Keratinocyte (primary cell): ENCODE measurements around the gene ADAMTS17. TPM values are rescaled to one million over a fixed set of nuclear protein-coding genes. Genes with fewer than 3 reads are reported as not detected.

Source experiments
- DNase-seq: peaks from one replicate; pipeline ENCODE4 v3.0.0-alpha.2; 2011; ENCODE audit warnings: low read depth, missing footprints, low spot score
- FAIRE-seq: peaks from 2 replicates; lab custom pipeline; 2011; peaks lifted over from hg19 to GRCh38; lab: Jason Lieb, UNC
- H2AFZ ChIP-seq: 2 replicates; pipeline ENCODE4 v1.6.0; 2012; ENCODE audit warnings: low read length, control low read depth, inconsistent platforms; ENCODE audit not compliant: control insufficient read depth
- H3K27ac ChIP-seq: 2 replicates; pipeline ENCODE4 v1.5.1; 2011; ENCODE audit warnings: low read length; ENCODE audit not compliant: control insufficient read depth, insufficient read depth
- H3K27me3 ChIP-seq: 3 replicates; pipeline ENCODE4 v1.6.0; 2011; ENCODE audit warnings: low read length; ENCODE audit not compliant: control insufficient read depth, insufficient read depth; ENCODE audit errors: extremely low read depth
- H3K36me3 ChIP-seq, 2 experiments: 2 replicates in 1 of 2; 3 replicates in 1 of 2; pipeline ENCODE4 v1.5.1; 2011; ENCODE audit warnings: low read length in 2 of 2, mild to moderate bottlenecking in 1 of 2; ENCODE audit not compliant: control insufficient read depth in 2 of 2, insufficient read depth in 2 of 2; ENCODE audit errors: extremely low read depth in 1 of 2
- H3K4me1 ChIP-seq: 3 replicates; pipeline ENCODE4 v1.5.1; 2011; ENCODE audit warnings: low read length; ENCODE audit not compliant: control insufficient read depth, insufficient read depth; ENCODE audit errors: extremely low read depth
- H3K4me2 ChIP-seq: 3 replicates; pipeline ENCODE4 v1.6.0; 2011; ENCODE audit warnings: low read depth, low read length; ENCODE audit not compliant: control insufficient read depth, insufficient read depth; ENCODE audit errors: extremely low read depth
- H3K4me3 ChIP-seq, 3 experiments: fragments of 200-600 bp in 1 of 3; sonication (generic) in 1 of 3; 2 replicates in 2 of 3; 3 replicates in 1 of 3; pipeline ENCODE4 v1.5.1; 2011 to 2016; ENCODE audit warnings: low read length in 3 of 3, mild to moderate bottlenecking in 3 of 3, control low read depth in 2 of 3, inconsistent platforms in 1 of 3, low read depth in 1 of 3, mixed read lengths in 1 of 3, mixed run types in 1 of 3, moderate library complexity in 1 of 3; ENCODE audit not compliant: control insufficient read depth in 2 of 3, insufficient read depth in 2 of 3; ENCODE audit errors: extremely low read depth in 1 of 3
- H3K79me2 ChIP-seq: 2 replicates; pipeline ENCODE4 v1.6.0; 2012; ENCODE audit warnings: low read length; ENCODE audit not compliant: control insufficient read depth, insufficient read depth
- H3K9ac ChIP-seq: 3 replicates; pipeline ENCODE4 v1.6.0; 2011; ENCODE audit warnings: low read length; ENCODE audit not compliant: control insufficient read depth, insufficient read depth; ENCODE audit errors: extremely low read depth
- H3K9me1 ChIP-seq: 3 replicates; pipeline ENCODE4 v1.6.0; 2011; ENCODE audit warnings: low read length; ENCODE audit not compliant: control insufficient read depth, insufficient read depth; ENCODE audit errors: extremely low read depth
- H3K9me3 ChIP-seq: 2 replicates; pipeline ENCODE4 v1.5.1; 2012; ENCODE audit warnings: low read depth, low read length; ENCODE audit not compliant: control insufficient read depth
- H4K20me1 ChIP-seq: 3 replicates; pipeline ENCODE4 v1.6.0; 2011; ENCODE audit warnings: low read length; ENCODE audit not compliant: control insufficient read depth, insufficient read depth; ENCODE audit errors: extremely low read depth
- EZH2 ChIP-seq: IDR thresholded peaks from one replicate; pipeline ENCODE4 v1.6.1; 2012; ENCODE audit warnings: inconsistent platforms, mild to moderate bottlenecking, low read length, moderate library complexity
- dilution Hi-C: fragments of 300-500 bp; cut with MboI; formaldehyde crosslinking; loops from one replicate; pipeline ENCODE4 v1.7.0; 2020; ENCODE audit warnings: low sequenced_read_pairs; ENCODE audit not compliant: extremely low pct_ligation_motif_present
- polyA plus RNA-seq, 5 experiments: library from polyadenylated mRNA; depleted of rRNA in 3 of 5; stranded (reverse) in 3 of 5; stranded (forward) in 1 of 5; unstranded in 1 of 5; fragments of >200 nt; gene quantifications; 1 replicate in 1 of 5; 2 replicates in 3 of 5; 3 replicates in 1 of 5; pipeline versions ENCODE4 v1.2.1 to v1.2.3, GENCODE V29; 2011 to 2012; ENCODE audit warnings: missing spikeins in 2 of 5, low read depth in 1 of 5, low replicate concordance in 1 of 5
- TF ChIP-seq, protein P1 (sequence below), 3 experiments: IDR thresholded peaks in 1 of 3; conservative IDR thresholded peaks in 1 of 3; optimal IDR thresholded peaks in 1 of 3; 2 replicates in 2 of 3; 3 replicates in 1 of 3; pipeline versions ENCODE3 to v1.5.1; 2011; ENCODE audit warnings: low read length in 3 of 3, mild to moderate bottlenecking in 3 of 3, moderate library complexity in 2 of 3, control low read depth in 1 of 3, inconsistent platforms in 1 of 3; ENCODE audit not compliant: insufficient read depth in 2 of 3; ENCODE audit errors: extremely low read depth in 1 of 3

The ADAMTS17 gene
- polyA plus RNA-seq, 1 donor (not counting 4 experiments of a cell fraction or from before 2014, with no cell fraction given) = 0.18 TPM

DNA sequence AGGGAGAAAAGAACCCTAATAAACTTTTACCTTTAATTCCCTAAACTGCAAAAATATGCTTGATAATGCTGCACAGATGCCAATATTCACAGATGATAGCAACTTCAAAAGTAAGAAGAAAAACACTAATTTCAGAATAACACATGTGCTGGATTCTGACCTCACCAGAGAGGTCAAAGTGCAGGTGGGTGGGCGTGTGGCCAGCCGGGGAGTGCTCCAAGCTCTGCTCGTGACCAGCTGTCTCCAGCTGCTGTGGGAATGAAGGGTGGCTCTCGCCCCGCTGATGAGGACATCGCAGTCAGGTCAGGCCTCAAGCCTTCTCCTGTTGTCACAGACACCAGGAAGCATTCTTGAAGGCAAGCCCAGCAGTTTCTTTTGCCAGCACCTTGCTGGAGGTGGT lies 57.1 kb downstream of the ADAMTS17 start:
- Histone ChIP-seq H2AFZ (no peak overlapping the region), H3K27ac (no peak overlapping the region), H3K4me3 (no peak overlapping the region), H3K9me3 (no peaks in the 10 kb centered on the region), H3K27me3 (peaks cover 26% of the 10 kb centered on the region), H3K36me3 (no peaks in the 10 kb centered on the region), H4K20me1 (no peaks in the 10 kb centered on the region), H3K4me2 (peak overlapping the region; percentile 2), H3K79me2 (no peaks in the 10 kb centered on the region), H3K9me1 (no peaks in the 10 kb centered on the region), H3K4me1 (peaks cover 18% of the 10 kb centered on the region), H3K9ac (no peak overlapping the region)
- TF ChIP-seq EZH2 = no peak
- TF ChIP-seq, protein P1, sequence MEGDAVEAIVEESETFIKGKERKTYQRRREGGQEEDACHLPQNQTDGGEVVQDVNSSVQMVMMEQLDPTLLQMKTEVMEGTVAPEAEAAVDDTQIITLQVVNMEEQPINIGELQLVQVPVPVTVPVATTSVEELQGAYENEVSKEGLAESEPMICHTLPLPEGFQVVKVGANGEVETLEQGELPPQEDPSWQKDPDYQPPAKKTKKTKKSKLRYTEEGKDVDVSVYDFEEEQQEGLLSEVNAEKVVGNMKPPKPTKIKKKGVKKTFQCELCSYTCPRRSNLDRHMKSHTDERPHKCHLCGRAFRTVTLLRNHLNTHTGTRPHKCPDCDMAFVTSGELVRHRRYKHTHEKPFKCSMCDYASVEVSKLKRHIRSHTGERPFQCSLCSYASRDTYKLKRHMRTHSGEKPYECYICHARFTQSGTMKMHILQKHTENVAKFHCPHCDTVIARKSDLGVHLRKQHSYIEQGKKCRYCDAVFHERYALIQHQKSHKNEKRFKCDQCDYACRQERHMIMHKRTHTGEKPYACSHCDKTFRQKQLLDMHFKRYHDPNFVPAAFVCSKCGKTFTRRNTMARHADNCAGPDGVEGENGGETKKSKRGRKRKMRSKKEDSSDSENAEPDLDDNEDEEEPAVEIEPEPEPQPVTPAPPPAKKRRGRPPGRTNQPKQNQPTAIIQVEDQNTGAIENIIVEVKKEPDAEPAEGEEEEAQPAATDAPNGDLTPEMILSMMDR (optimal IDR thresholded peaks at IDR 0.05 in 1 of 3, IDR thresholded peaks at IDR 0.05 in 1 of 3, conservative IDR thresholded peaks at IDR 0.05 in 1 of 3; ENCODE audit: extremely low read depth in 1 of 3, insufficient read depth in 2 of 3, low read length in 3 of 3) = no peak
- dilution Hi-C loops = no loop called here
- peak; percentile 36 for FAIRE-seq
- DNase-seq = no peak

DNA sequence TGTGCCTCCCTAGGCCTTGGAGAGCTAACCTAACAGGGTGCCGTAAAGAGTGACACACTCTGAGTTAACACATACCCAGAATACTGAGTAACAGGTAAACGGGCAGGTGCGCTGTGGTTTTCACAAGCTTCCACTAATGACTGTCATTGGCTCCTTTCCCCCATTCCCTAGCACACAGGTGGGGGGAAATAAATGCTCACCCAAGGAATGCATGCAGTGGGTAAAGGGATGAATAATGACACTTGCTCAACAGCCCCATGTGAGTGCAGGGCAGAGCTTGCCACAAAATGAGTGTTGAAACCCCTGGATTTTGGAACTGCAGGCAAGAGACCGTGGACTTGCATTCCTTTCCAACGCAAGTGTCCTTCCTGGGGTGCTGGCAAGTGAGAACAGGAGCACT lies 57.6 kb downstream of the ADAMTS17 start:
- Histone ChIP-seq H3K9ac (no peak overlapping the region), H3K36me3 (no peaks in the 10 kb centered on the region), H3K4me1 (peaks cover 18% of the 10 kb centered on the region), H4K20me1 (no peaks in the 10 kb centered on the region), H3K4me3 (no peak overlapping the region), H3K4me2 (peak overlapping the region; percentile 2), H3K27me3 (peaks cover 30% of the 10 kb centered on the region), H3K27ac (no peak overlapping the region), H3K9me1 (no peaks in the 10 kb centered on the region), H3K9me3 (no peaks in the 10 kb centered on the region), H3K79me2 (no peaks in the 10 kb centered on the region), H2AFZ (no peak overlapping the region)
- no peak for TF ChIP-seq EZH2
- TF ChIP-seq, protein P1 (optimal IDR thresholded peaks at IDR 0.05 in 1 of 3, IDR thresholded peaks at IDR 0.05 in 1 of 3, conservative IDR thresholded peaks at IDR 0.05 in 1 of 3; ENCODE audit: extremely low read depth in 1 of 3, insufficient read depth in 2 of 3, low read length in 3 of 3) = no peak
- DNase-seq (peak; percentile 92), FAIRE-seq (peak; percentile 99)
- dilution Hi-C loops = no loop called here
